Breast epithelium (tissue), 4 donors: Measurements from ENCODE around the gene NCOA1. TPM values are rescaled to one million over a fixed set of nuclear protein-coding genes. Genes with fewer than 3 reads are reported as not detected.

Experiments
- DNase-seq, 2 donors: peaks; one replicate each; pipeline ENCODE4 v3.0.0-alpha.2; 2019; ENCODE audit warnings: low spot score in 2 of 2
- H3K27ac ChIP-seq, 2 donors: fragments of 200-600 bp; sonication (generic) in 1 of 2; one replicate each; pipeline ENCODE4 v1.5.1; 2016 to 2019; ENCODE audit warnings: mild to moderate bottlenecking in 1 of 2
- H3K27me3 ChIP-seq, 2 donors: fragments of 200-600 bp; sonication (generic) in 1 of 2; one replicate each; pipeline versions ENCODE4 v1.5.1 to v1.6.0; 2017 to 2019; ENCODE audit warnings: control low read depth in 1 of 2, mild to moderate bottlenecking in 1 of 2
- H3K36me3 ChIP-seq: fragments of 200-600 bp; one replicate; pipeline ENCODE4 v1.5.1; 2019
- H3K4me1 ChIP-seq, 2 donors: fragments of 200-600 bp; sonication (generic); one replicate each; pipeline ENCODE4 v1.5.1; 2016 to 2019; ENCODE audit warnings: control low read depth in 1 of 2
- H3K4me3 ChIP-seq, 3 donors: fragments of 200-600 bp; sonication (generic); 1 replicate in 2 of 3; 2 replicates in 1 of 3; pipeline ENCODE4 v1.5.1; 2016 to 2019; ENCODE audit warnings: mild to moderate bottlenecking in 3 of 3, moderate library complexity in 2 of 3
- H3K9me3 ChIP-seq, 2 donors: fragments of 200-600 bp; sonication (generic) in 1 of 2; one replicate each; pipeline ENCODE4 v1.5.1; 2016 to 2019; ENCODE audit warnings: control low read depth in 1 of 2
- POLR2A ChIP-seq: fragments of 450-650 bp; IDR thresholded peaks from one replicate; pipeline ENCODE4 v1.6.1; 2016; ENCODE audit warnings: antibody characterized with exemption, mild to moderate bottlenecking, moderate library complexity
- POLR2AphosphoS5 ChIP-seq, 3 donors: sonication (generic); formaldehyde crosslinking; IDR thresholded peaks; one replicate each; pipeline ENCODE4 v1.6.1; 2017; ENCODE audit warnings: antibody characterized with exemption in 3 of 3
- intact Hi-C: fragments of 100-400 bp; cut with DNase I; formaldehyde crosslinking; loops from one replicate; pipeline ENCODE4 v1.15.1; 2023; ENCODE audit warnings: low total_unique reads
- total RNA-seq, 3 donors: library from RNA; depleted of rRNA; stranded (reverse); fragments of >200 nt; gene quantifications; one replicate each; pipeline ENCODE4 v1.1.0, GENCODE V29; 2016
- TF ChIP-seq, protein P1 (sequence below), 3 donors: fragments of 450-650 bp; IDR thresholded peaks; one replicate each; pipeline ENCODE4 v1.5.1; 2016 to 2017; ENCODE audit warnings: antibody characterized with exemption in 3 of 3, mild to moderate bottlenecking in 3 of 3, moderate library complexity in 3 of 3

NCOA1 gene
- total RNA-seq, 3 donors from 2014 or later = 66.4 to 83.4 (median 69.2) TPM

DNA sequence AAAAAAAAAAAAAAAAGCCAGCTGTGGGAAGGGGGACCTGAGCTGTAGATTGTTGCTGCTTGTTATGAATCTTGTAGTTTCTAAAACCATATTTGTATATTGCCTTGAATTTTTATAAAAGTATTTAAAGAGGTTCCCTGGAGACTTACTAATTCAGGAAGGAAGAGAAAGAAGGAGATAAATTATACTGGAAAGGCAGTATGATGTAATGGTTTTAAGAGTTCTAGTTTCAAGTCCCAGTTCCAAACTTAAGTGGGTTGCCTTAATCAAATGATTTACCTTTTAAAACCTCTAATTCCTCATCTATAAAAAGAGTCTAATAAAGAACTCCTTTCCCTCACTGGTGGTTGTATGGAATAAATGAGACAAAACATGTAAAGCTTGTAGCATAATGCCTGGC, 240.0 kb downstream of the NCOA1 start:
- H3K9me3 ChIP-seq = no peaks in the 10 kb centered on the region
- intact Hi-C loops = no loop called here
- TF ChIP-seq, protein P1, sequence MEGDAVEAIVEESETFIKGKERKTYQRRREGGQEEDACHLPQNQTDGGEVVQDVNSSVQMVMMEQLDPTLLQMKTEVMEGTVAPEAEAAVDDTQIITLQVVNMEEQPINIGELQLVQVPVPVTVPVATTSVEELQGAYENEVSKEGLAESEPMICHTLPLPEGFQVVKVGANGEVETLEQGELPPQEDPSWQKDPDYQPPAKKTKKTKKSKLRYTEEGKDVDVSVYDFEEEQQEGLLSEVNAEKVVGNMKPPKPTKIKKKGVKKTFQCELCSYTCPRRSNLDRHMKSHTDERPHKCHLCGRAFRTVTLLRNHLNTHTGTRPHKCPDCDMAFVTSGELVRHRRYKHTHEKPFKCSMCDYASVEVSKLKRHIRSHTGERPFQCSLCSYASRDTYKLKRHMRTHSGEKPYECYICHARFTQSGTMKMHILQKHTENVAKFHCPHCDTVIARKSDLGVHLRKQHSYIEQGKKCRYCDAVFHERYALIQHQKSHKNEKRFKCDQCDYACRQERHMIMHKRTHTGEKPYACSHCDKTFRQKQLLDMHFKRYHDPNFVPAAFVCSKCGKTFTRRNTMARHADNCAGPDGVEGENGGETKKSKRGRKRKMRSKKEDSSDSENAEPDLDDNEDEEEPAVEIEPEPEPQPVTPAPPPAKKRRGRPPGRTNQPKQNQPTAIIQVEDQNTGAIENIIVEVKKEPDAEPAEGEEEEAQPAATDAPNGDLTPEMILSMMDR (IDR thresholded peaks at IDR 0.05) = no peak
- no peak for TF ChIP-seq POLR2AphosphoS5 (IDR thresholded peaks at IDR 0.05)
- TF ChIP-seq POLR2A = no peak
- H3K27me3 ChIP-seq = no peaks in the 10 kb centered on the region
- H3K4me1 ChIP-seq = no peaks in the 10 kb centered on the region
- no peak overlapping the region for H3K27ac ChIP-seq
- DNase-seq = no peak
- H3K4me3 ChIP-seq = no peak overlapping the region
- no peaks in the 10 kb centered on the region for H3K36me3 ChIP-seq

DNA sequence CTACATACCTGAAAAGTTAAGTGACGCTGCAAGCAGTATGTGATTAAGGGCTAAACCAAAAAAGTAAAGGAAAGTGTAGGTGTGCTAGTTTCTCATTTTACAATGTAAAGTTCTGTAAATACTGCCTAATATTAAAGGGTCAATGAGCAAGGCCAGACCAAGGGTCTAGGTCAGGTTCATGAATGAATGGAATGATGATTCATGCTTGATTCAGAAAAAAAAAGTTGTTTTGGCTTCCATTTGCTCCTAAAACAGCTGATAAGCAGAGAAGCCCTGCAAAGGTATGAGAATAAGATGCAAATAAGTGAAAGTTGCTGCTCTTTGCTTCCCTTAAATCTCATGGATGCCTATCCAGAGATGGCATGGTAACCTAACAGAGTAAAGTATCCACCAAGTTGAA, 240.9 kb downstream of the NCOA1 start:
- Histone ChIP-seq H3K36me3 (no peaks in the 10 kb centered on the region), H3K27me3 (no peaks in the 10 kb centered on the region), H3K4me1 (no peaks in the 10 kb centered on the region), H3K27ac (no peak overlapping the region), H3K9me3 (no peaks in the 10 kb centered on the region), H3K4me3 (no peak overlapping the region)
- intact Hi-C loops = no loop called here
- DNase-seq = no peak
- TF ChIP-seq, protein P1 (IDR thresholded peaks at IDR 0.05) = no peak
- TF ChIP-seq POLR2AphosphoS5 (IDR thresholded peaks at IDR 0.05) (no peak), POLR2A (no peak)

DNA sequence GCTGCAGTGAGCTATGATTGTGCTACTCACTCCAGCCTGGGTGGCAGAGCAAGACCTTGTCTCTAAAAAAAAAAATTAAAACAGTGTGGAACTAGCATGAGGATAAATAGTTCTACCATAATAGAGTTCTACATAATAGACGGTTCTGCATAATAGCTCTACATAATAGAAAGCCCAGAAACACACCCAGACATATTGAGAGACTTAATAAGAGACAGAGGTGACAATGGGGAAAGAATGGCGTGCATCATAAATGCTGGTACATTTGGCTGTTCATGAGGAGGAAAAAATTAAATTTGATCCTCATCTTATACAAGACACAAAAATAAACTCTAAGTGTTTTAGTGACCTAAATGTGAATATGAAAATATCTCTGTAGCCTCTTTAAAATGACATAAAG, 243.7 kb downstream of the NCOA1 start:
- no peak overlapping the region for H3K4me3 ChIP-seq
- no peaks in the 10 kb centered on the region for H3K27me3 ChIP-seq
- no peak for DNase-seq
- no peak for TF ChIP-seq POLR2AphosphoS5 (IDR thresholded peaks at IDR 0.05)
- TF ChIP-seq, protein P1 (IDR thresholded peaks at IDR 0.05) = no peak
- no peak for TF ChIP-seq POLR2A
- H3K9me3 ChIP-seq = no peaks in the 10 kb centered on the region
- no peak overlapping the region for H3K27ac ChIP-seq
- no peaks in the 10 kb centered on the region for H3K4me1 ChIP-seq
- intact Hi-C loops = no loop called here
- no peaks in the 10 kb centered on the region for H3K36me3 ChIP-seq

DNA sequence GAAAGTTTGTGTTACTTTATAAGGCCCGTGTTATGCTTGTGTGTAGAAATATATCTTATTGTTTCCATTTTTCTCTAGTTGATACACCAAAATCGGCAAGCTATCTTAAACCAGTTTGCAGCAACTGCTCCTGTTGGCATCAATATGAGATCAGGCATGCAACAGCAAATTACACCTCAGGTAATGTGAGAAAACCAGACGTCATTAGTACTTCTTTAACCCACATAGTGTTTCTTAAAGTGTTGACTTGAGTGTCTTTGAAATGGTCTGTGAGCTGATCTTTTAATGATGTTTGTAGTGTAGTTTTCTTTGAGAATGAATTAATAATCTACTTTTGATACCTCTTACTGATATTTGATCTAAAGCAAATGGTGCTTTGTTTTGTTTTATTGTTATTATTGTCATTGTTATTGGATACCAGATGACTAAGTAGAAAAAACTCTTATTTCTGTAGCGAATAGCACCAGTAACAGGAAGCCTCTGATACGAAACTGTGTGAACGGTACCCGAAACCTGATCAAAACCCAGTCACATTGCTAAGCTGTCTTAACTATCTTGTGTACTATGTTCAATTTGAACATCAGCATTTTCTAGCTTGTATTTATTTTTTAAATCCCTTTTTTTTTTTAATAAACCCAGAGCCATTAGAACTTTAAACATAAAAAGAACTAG, 248.4 kb downstream of the NCOA1 start:
- no peak for TF ChIP-seq POLR2A
- TF ChIP-seq POLR2AphosphoS5 (IDR thresholded peaks at IDR 0.05) = no peak
- TF ChIP-seq, protein P1 (IDR thresholded peaks at IDR 0.05) = no peak
- Histone ChIP-seq H3K9me3 (no peaks in the 10 kb centered on the region), H3K4me3 (no peak overlapping the region), H3K4me1 (no peaks in the 10 kb centered on the region), H3K27ac (no peak overlapping the region), H3K36me3 (no peaks in the 10 kb centered on the region), H3K27me3 (no peaks in the 10 kb centered on the region)
- intact Hi-C loops = no loop called here
- no peak for DNase-seq

DNA sequence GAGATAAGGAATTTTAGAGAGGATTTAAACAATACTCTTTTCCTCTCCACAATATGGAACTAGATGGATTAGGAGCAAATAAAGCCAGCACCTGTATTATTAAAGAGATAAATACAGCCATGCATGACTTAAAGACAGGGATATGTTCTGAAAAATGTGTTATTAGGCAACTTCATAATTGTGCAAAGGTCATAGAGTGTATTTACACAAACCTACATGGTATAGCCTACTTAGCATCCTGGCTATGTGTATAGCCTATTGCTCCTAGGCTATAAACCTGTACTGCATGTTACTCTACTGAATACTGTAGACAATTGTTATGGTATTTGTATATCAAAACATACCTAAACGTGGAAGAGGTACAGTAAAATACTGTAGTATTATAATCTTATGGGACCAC, 249.1 kb downstream of the NCOA1 start:
- no peak overlapping the region for H3K27ac ChIP-seq
- DNase-seq = no peak
- H3K4me1 ChIP-seq = no peaks in the 10 kb centered on the region
- no peaks in the 10 kb centered on the region for H3K36me3 ChIP-seq
- H3K27me3 ChIP-seq = no peaks in the 10 kb centered on the region
- H3K4me3 ChIP-seq = no peak overlapping the region
- no peaks in the 10 kb centered on the region for H3K9me3 ChIP-seq
- intact Hi-C loops = no loop called here
- TF ChIP-seq POLR2A = no peak
- no peak for TF ChIP-seq POLR2AphosphoS5 (IDR thresholded peaks at IDR 0.05)
- TF ChIP-seq, protein P1 (IDR thresholded peaks at IDR 0.05) = no peak
